Measurements from ENCODE around the gene RERG. TPM values are rescaled to one million over a fixed set of nuclear protein-coding genes. Genes with fewer than 3 reads are reported as not detected.

Gene RERG
- total RNA-seq, 1 experiment from 2014 or later = not detected

- H3K4me3 ChIP-seq (ENCODE audit: low read depth in 2 of 2, low read length in 2 of 2) = no peak overlapping the region
- ChIA-PET POLR2A (no interaction called here), CTCF (interaction anchor here (0.7 kb wide), 1 partner anchor 114 kb away, joined by 3 read pairs; no protein-coding TSS in a partner anchor)
- in situ Hi-C loops (cut with HindIII; ENCODE audit: low pct_unique_long_range_greater_than_20kb, low sequenced_read_pairs) (no loop called here), intact Hi-C loops (cut with micrococcal nuclease; ENCODE audit: unreplicated experiment) (no loop called here)
- DNase-seq (ENCODE audit: low read depth, low spot score) (no peak), ATAC-seq (no peak)
- H3K27ac ChIP-seq (ENCODE audit: low read length) = no peak overlapping the region
- no peaks in the 10 kb centered on the region for H3K9me3 ChIP-seq (ENCODE audit: control insufficient read depth, insufficient read depth, low read depth, low read length)
- no peaks in the 10 kb centered on the region; the same call in 1 of the 2 replicates for H3K4me1 ChIP-seq (ENCODE audit: control insufficient read depth, insufficient read depth, low read length)
- H3K27me3 ChIP-seq (ENCODE audit: control insufficient read depth, insufficient read depth, low read length) = peaks cover 2% of the 10 kb centered on the region; the same call in 1 of the 2 replicates
- no peak for TF ChIP-seq TCF7L2 (IDR thresholded peaks at IDR 0.05; ENCODE audit: low read depth, low read length)
- TF ChIP-seq REST (IDR thresholded peaks at IDR 0.05; ENCODE audit: insufficient read depth in 1 of 2, low read depth in 2 of 2, low read length in 1 of 2) = no peak
- no peak for TF ChIP-seq SIN3A (IDR thresholded peaks at IDR 0.05; ENCODE audit: borderline replicate concordance, insufficient read depth, low read depth, low read length)
- TF ChIP-seq CTCF (IDR thresholded peaks at IDR 0.05) = no peak
- no peak for TF ChIP-seq POLR2AphosphoS5 (IDR thresholded peaks at IDR 0.05; ENCODE audit: low read depth, low read length)
- no peaks in the 10 kb centered on the region for H3K36me3 ChIP-seq (ENCODE audit: control insufficient read depth, insufficient read depth, low read length)
- no TSS peak for BruUV-seq (replicated peaks)
Measured at GRCh38 chr12:15218794-15219193, 2.4 kb downstream of the RERG start.

GRCh38 chr12:15216036-15216889 lies 5.0 kb downstream of the RERG start:
- no peak for ATAC-seq
- Histone ChIP-seq H3K27me3 (ENCODE audit: control insufficient read depth, insufficient read depth, low read length) (peaks cover 2% of the 10 kb centered on the region; the same call in 1 of the 2 replicates), H3K4me3 (ENCODE audit: low read depth in 2 of 2, low read length in 2 of 2) (no peak overlapping the region), H3K9me3 (ENCODE audit: control insufficient read depth, insufficient read depth, low read depth, low read length) (no peaks in the 10 kb centered on the region), H3K36me3 (ENCODE audit: control insufficient read depth, insufficient read depth, low read length) (no peaks in the 10 kb centered on the region), H3K27ac (ENCODE audit: low read length) (no peak overlapping the region), H3K4me1 (ENCODE audit: control insufficient read depth, insufficient read depth, low read length) (no peaks in the 10 kb centered on the region)
- no peak for DNase-seq (ENCODE audit: low read depth, low spot score)
- CTCF ChIA-PET = no interaction called here
- TF ChIP-seq REST (IDR thresholded peaks at IDR 0.05; ENCODE audit: insufficient read depth in 1 of 2, low read depth in 2 of 2, low read length in 1 of 2) (no peak), CTCF (IDR thresholded peaks at IDR 0.05) (no peak)
- in situ Hi-C loops (cut with HindIII; ENCODE audit: low pct_unique_long_range_greater_than_20kb, low sequenced_read_pairs) = no loop called here
- POLR2A ChIA-PET = no interaction called here
- BruUV-seq (replicated peaks) = no TSS peak
- intact Hi-C loops (cut with micrococcal nuclease; ENCODE audit: unreplicated experiment) = no loop called here

Measured in Panc1 (cell line).